ENCODE data around the gene ZYX.

GRCh38 chr7:143362131-143363015 is 18.8 kb upstream of the ZYX start, which contains the start of gene FAM131B:
- TF ChIP-seq CTCF (conservative IDR thresholded peaks at IDR 0.05 in 1 of 2, IDR thresholded peaks at IDR 0.05 in 1 of 2; ENCODE audit: extremely low read depth in 1 of 2, insufficient read depth in 1 of 2, low read depth in 1 of 2, low read length in 2 of 2) (no peak), EZH2 (IDR thresholded peaks at IDR 0.05; ENCODE audit: borderline replicate concordance, low read length) (peak; percentile 87)
